GM19324 (cell line): ENCODE results near the gene SMARCE1.
A peak's percentile ranks its signal among the peaks of the same experiment; 100 is the strongest.

Experiments used
- ATAC-seq: cut with Tn5 transposase; IDR thresholded peaks from one replicate; pipeline ENCODE4 v1.9.1; 2021; ENCODE audit warnings: mild to moderate bottlenecking, moderate library complexity; ENCODE audit not compliant: unreplicated experiment, low FRiP score

SMARCE1 gene

DNA sequence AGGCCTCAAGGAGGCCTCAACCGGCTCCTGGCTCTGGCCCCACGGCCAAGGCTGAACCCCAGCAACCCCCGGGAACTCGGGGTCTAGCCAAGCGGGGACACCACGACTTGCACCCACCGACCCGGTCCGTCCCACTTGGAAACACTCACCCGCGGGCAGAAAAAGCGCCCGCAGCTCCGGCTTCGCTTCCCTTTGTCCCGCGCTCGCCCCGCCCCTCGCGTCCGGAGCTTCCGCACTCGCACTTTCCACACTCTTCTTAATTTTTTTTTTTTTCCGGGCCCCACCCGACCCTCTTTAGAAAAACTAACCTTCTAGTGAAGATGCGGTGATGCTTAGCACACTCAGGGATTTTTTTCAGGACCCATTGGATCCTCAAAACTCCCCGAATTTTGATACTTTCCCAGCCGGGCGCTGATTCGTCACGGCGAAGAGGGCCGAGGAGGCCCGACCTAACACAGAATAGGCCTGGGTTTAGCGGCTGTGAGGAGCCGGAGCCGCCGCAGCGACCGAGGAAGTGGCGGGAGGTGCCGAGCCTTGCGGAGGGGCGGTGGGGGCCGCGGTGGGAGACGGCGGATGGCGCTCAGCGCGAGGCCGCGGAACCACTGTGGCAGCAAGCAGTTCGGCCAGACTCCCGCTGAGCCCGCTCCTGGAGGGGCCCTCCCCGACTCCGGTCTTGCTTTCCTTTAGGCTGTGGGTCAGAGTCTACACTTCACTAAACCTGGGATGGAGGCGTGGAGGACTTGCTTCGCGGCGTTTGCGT lies at the start of gene SMARCE1:
TSS of gene SMARCE1 (minus strand) at position 195 of the 760 bp plus-strand sequence. CDS start 2,016 bp downstream, outside the sequence.
- peak; percentile 70 for ATAC-seq

DNA sequence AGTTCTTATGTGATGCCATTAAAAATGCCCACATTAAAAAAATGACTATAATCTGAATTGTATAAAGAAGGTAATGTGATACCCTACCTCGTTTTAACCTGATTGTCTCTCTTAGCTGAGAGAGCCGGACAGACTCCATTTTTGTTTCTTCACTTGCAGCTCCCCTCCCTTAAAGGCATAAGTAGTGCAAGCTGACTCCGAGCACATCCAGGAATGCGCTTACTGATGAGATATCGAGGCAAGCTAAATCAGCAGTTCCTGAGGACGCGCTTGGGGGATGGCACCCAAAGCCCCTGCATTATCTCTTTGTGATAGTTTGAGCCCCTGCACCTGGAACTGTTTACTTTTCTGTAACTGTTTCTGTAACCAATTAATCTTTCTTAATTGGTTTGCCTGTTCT lies 49.7 kb upstream of the SMARCE1 start:
- no peak for ATAC-seq

GRCh38 chr17:40696651-40697072 lies 49.0 kb upstream of the SMARCE1 start:
- no peak for ATAC-seq

DNA sequence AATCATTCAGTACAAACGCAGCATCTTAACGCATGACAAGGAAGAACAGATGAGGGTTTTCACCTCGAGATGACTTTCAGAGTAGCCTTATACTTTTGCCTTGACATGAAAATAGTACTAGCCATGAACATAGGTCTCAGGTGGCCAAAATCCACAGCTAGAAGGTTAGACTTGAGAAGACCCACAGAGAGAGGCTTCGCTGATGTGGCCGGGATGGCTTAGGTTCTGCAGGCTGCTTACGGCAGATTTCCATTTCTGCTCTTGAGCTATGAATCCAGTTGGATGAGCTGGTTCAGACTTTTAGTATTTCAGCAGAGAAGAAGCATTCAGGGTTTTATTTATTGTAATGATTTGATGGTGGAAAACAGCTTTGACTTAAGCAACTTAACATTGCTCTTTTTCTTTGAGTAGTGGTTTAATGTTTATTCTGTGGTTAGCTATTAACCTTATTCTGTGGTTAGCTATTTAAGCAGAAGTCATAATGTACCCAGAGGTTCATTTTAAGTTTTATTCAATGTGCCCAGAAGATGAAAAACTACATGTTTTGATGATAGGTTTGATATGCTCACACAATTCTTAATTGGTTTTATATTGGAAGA lies 48.4 kb upstream of the SMARCE1 start:
- no peak for ATAC-seq

DNA sequence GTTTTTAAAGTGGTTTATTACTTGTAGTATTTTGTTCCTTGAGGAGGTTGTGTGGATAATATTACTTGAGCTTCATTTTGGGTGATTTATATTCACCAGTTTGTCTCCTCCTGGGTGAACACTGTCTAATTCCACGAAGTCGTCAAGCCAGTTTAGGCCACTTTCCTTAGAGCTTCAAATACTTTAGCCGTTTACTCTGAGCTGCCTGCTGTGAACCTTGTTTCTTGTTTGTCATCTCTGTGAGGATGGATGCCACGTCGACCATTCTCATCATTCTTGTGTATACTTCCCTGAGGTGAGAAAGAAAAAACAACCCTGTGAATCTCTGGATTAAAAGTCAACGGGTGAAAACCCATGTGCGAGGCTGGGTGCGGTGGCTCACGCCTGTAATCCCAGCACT lies 47.0 kb upstream of the SMARCE1 start:
- ATAC-seq, result no peak

DNA sequence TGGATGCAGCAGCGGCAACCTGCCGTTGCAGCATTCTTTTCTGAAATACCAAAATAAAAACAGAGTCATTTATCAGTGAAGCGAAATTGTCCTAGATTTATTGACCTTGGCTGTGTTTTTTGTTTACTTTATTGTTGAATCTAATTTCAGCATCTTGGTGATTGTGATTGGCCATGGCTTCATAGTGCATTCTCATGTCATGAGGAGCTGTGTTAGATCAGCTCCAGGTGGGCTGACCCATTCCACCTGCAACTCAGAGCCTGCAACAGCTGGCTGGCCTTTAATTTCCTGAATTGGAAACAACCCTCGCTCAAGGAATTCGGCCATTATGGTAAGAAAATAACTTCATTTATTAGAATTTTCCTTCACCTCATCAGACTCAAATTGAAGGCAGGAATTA lies 39.5 kb upstream of the SMARCE1 start:
- ATAC-seq, result no peak

GRCh38 chr17:40686192-40686591 lies 38.6 kb upstream of the SMARCE1 start:
- ATAC-seq, result no peak

DNA sequence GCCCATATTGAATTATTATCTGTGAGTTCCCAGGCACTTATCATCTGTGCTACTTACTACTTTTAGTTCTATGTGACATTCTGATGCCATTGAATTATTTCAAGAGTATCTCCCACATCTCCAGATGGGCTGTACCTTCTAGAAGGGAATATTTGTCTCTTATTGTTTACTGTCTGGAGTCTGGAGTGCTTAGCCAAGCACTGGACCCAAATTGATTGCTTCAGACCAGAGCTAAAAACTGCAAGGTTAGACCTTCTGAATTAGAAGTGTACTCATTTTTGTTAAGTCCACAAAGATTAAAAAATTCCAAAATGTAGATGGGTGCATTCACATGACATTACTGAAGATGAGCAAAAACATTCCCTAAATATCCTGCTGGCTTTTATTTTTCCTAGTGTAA lies 33.4 kb upstream of the SMARCE1 start:
- ATAC-seq, result no peak

- ATAC-seq, result no peak
These were observed 31.9 kb upstream of the SMARCE1 start for GRCh38 chr17:40679523-40679907.

DNA sequence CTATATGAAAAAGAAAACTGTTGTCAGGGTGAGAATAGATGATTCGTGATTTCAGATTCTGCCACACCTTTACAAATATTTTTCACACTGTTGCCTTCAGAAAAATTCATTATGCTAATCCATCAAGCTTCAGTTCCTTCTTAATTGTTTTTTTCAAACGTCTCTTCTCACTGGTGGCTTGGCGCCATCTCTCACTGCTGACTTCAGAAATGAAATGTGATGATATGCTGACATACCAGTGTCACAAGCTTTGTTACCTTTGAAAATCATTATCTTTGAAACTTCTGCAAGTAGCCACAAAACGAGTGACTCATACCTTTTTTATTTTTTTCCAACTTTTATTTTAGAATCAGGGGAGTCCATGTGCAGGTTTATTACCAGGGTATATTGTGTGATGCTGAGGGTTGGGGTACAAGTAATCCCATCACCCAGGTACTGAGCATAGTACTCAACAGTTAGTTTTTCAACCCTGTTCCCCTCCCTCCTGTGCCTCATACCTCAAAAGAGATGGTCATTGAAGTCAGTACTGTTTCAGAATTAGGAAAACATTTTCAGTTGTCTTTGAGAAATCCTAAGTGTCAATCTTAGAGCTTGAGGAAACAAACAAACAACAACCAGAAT lies 31.4 kb upstream of the SMARCE1 start:
- no peak for ATAC-seq

DNA sequence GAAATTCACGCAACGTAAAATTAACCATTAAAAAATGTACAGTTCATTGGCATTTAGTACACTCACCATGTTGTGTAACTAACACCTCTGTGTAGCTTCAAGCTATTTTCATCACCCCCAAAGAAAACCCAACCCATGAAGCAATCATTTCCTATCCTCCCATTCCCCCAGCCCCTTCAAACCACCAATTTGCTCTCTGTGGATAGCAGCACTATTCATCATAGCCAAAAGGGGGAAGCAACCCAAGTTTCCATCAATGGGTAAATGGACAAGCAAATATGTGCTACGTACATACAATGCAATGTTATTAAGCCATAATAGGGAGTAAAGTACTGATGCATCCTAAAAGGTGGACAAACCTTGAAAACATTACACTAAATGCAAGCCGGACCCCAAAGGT lies 28.3 kb upstream of the SMARCE1 start:
- no peak for ATAC-seq

GRCh38 chr17:40672654-40673053 lies 25.0 kb upstream of the SMARCE1 start:
- no peak for ATAC-seq

- no peak for ATAC-seq
These were observed 23.7 kb upstream of the SMARCE1 start for GRCh38 chr17:40671282-40671681.

DNA sequence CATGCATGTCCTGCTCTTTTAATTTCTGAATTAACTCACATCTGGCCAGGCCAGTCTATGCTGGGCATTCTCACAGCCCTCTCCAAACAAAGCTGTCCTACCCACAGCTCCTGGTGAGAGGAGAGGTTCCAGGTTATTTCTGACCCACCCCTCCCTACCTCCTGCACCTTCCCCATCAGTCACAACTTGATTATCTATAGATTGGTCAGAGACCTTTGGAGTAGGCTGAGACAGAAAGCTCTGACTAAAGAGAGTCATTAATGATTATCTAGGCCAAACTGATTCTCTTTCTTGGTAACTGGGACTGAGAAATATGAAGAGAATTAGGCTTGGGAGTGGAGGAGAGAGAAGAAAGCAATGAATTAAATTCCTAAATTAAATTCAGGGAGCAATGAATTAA lies 18.7 kb upstream of the SMARCE1 start:
- ATAC-seq, result no peak

DNA sequence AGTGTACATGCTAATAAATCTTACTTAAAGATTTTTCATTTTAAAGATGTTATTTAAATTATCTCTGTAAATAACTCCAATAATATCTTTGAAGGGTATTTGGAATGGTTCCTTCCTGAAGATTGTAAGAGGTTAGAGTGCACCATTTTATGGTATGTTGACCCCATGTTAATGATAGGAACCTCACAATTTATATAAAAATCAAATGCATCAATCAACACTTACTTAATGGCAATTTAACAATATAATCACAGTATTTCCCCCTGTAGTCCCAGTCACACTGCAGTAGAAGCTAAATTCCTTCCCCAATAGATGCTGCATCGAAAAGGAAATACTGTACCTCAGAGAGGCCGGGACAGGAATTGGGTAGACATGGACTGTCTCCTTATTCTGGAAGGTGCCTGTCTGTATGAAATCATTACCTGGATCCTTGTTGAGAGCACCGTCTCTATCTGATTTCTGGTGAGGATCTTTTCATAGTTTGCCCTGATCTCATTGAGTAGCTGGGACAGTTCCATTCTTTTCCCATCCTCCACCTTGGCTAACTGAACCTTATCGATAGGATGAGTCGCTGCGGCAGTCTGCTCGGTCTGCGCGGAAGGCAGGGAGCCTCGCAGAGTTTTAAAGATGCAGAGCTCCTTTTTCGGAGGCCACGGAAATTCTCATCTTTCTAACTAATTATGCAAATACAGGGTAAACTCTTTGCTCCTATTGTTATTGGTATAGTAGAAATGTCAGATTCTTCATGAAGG lies 17.1 kb upstream of the SMARCE1 start, which contains the start of gene KRT222:
TSS of gene KRT222 (minus strand) at position 596 of the 752 bp plus-strand sequence. CDS start at position 518, 78 bp downstream.
- ATAC-seq, result no peak

DNA sequence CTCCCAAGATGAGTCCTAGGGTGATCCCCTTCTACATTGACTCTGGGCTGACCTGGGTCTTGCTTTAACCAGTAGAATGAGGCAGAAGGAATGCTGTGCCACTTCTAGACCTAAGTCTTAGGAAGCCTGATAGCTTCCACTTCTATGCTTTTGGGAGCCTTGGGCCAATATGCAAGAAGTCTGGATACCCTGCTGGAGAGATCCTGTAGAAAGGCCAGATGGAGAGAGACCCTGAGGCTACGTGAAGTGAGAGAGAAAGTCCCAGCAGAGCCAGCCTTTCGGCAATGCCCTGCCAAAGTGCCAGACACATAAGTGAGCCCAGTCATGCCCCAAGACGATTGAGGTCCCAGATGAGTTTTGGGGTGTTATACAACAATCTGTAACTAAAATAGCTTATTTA lies 15.6 kb upstream of the SMARCE1 start:
- no peak for ATAC-seq

GRCh38 chr17:40659911-40660310 lies 12.3 kb upstream of the SMARCE1 start:
- no peak for ATAC-seq

DNA sequence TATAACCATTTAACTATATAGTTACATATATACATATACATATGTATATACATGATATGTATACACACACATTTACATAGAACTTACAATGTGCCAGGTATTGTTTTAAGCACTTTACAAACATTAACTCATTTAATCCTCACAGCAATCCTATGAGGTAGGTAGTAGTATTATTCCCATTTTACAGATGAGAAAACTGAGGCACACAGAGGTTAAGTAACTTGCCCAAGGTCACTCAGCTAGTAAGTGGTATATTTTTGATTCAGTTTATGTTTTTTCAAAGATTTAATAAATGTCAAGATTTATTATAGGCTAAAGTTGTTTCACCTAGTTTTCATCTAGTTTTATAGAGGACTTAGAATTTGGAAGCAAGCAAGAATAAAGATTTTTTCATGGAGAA lies 10.8 kb upstream of the SMARCE1 start:
- ATAC-seq, result no peak

GRCh38 chr17:40651939-40652338 lies 4.3 kb upstream of the SMARCE1 start:
- ATAC-seq, result no peak

DNA sequence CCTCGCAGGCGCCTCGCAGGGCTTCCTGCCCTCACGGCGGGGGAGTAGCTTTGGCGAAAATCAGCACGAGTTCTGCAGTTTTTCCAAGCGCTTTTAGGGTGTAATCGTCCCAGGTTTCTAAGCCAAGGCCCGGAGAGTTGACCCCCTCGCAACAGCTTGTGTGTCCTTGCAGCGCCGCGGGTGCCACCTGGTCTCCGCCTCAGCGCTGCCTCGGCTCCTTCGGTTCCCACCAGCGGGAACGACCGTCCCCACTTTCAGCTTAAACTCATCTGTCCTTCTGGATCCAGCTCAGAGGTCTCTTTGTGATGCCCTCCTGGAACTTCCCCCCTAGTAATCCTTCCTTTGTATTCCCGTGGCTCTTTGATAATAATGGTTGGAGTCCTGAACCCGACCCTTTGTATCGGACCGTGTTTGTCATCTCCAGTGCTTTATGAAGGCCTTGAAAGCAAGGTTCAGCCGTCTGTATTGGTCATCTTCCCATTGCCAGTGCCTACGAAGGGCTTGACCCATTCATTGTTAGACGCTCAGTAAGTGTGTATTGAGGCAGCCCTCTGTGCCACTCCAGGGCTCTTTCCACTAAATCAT lies 858 bp upstream of the SMARCE1 start:
- ATAC-seq, result no peak
